ENCODE results near the gene GRB10.

GRB10 gene

GRCh38 chr7:50782375-50783208 lies at the start of gene GRB10:
TSS of gene GRB10 (minus strand) at chr7:50782896. CDS start at chr7:50732322, 50,574 bp downstream.
- DNase-seq (ENCODE audit: low read depth in 3 of 3), result no peak

- no peak for DNase-seq (ENCODE audit: low read depth in 3 of 3)
These were observed 46.1 kb upstream of the GRB10 start for GRCh38 chr7:50828801-50829200.

GRCh38 chr7:50828116-50828515 lies 45.4 kb upstream of the GRB10 start:
- no peak for DNase-seq (ENCODE audit: low read depth in 3 of 3)

GRCh38 chr7:50827281-50827680 lies 44.6 kb upstream of the GRB10 start:
- no peak for DNase-seq (ENCODE audit: low read depth in 3 of 3)

- peak; percentile 12 to 40 (median 30) for DNase-seq (ENCODE audit: low read depth in 3 of 3)
These were observed 43.9 kb upstream of the GRB10 start for GRCh38 chr7:50826371-50827172.

DNA sequence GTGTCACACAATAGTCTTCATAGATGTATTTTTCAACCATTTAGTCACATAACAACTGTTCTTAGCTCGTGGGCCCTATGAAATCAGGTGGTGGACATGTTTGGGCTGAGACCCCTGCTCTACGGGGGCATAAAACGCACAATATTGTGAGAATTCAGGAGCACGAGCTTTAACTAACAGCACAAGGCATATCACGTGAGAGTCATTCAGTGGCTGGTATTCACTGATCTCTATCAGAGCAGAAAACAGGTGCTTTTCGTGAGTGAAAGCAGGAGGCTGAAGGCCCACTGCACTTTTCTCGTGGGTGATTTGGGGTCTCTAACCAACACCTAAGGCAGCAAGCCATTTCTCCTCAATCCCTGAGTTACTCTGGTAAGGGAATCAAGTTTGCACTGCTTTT lies 42.8 kb upstream of the GRB10 start:
- no peak for DNase-seq (ENCODE audit: low read depth in 3 of 3)

- DNase-seq (ENCODE audit: low read depth in 3 of 3), result no peak
These were observed 42.2 kb upstream of the GRB10 start for GRCh38 chr7:50824882-50825281.

DNA sequence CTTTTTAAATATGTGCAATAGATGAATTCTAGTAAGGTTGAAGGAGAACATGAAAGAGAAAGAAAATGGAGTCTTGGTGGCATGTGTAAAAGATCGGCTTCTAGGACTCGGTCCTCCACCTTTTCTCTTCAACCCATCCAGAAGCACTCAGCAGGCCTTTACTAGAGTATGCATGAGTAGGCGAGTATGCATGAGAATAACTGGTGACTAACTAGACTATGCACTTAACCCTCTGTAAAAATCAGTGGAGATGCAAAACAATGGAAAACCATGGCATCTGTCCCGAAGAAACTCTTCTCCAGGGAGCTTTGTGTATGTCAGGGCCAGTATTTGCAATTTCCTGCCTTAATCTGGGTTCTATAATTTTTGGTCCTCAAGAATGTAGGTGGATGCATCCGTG lies 40.0 kb upstream of the GRB10 start:
- no peak for DNase-seq (ENCODE audit: low read depth in 3 of 3)

GRCh38 chr7:50822110-50822509 lies 39.4 kb upstream of the GRB10 start:
- no peak for DNase-seq (ENCODE audit: low read depth in 3 of 3)

GRCh38 chr7:50821457-50822008 lies 38.8 kb upstream of the GRB10 start:
- no peak for DNase-seq (ENCODE audit: low read depth in 3 of 3)

DNA sequence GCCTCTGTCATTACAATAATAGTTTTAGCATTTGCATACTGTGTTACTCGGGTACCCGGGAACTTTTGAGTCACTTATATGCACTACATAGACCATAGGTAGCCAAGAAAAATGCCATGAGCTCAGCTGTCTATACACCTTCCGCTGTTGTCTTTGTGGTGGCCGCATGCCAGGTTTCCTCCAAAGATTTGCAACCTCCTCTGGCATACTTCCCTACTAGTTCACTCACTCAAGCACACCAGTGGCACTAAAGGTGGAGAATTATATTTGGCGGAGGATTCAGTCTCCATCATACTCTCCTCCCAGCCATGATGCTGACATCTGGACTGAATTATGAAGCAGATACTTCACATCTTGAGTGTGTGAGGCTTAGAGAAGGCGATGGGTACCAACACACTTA lies 35.6 kb upstream of the GRB10 start:
- DNase-seq (ENCODE audit: low read depth in 3 of 3), result no peak

DNA sequence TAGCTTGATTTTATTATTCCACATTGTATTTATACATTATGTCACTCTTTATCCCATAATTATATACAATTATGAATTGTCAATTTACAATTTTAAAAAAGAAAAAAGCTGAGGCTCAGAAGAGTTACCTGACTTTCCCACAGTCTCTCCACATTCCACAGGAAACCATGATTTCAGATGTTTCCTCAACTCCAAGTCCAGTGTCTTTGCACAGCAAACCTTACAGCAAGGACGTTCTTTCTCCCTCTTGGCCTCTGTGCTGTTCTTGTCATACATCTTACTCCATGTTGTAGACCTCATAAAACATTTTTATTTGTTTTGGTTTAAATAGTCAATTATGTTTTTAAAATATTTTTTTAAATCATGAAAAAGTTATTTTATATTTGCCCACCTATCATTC lies 34.9 kb upstream of the GRB10 start:
- DNase-seq (ENCODE audit: low read depth in 3 of 3), result no peak

DNA sequence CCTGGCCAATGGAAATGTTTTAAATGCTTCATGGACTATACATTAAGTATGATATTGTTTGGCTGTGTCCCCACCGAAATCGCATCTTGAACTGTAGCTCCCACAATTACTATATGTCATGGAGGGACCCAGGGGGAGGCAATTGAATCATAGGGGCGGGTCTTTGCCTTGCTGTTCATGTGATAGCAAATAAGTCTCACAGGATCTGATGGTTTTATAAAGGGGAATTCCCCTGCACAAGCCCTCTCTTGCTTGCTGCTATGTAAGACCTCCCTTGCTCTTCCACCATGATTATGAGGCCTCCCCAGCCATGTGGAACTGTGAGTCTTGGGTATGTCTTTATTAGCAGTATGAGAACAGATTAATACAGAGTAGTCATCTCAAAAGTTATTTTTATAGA lies 32.4 kb upstream of the GRB10 start:
- no peak for DNase-seq (ENCODE audit: low read depth in 3 of 3)

DNA sequence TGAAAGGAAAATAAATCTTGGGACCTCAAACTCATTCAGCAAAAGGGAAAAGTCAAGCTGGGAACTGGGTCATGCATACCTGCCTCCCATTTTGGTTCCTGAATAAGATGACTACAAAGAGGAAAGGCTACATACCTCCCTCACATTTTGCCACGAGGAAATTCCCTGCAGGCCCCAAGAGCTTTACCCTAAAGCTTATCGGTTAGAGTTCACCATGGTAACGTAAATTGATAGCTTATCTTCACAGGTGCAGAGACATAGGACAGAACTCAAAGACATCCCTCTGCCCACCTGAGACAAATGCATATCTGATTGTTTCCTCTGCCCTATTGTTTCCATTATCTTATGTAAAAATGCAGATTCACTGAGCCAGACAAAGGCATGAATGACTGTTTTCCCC lies 31.5 kb upstream of the GRB10 start:
- no peak for DNase-seq (ENCODE audit: low read depth in 3 of 3)

DNA sequence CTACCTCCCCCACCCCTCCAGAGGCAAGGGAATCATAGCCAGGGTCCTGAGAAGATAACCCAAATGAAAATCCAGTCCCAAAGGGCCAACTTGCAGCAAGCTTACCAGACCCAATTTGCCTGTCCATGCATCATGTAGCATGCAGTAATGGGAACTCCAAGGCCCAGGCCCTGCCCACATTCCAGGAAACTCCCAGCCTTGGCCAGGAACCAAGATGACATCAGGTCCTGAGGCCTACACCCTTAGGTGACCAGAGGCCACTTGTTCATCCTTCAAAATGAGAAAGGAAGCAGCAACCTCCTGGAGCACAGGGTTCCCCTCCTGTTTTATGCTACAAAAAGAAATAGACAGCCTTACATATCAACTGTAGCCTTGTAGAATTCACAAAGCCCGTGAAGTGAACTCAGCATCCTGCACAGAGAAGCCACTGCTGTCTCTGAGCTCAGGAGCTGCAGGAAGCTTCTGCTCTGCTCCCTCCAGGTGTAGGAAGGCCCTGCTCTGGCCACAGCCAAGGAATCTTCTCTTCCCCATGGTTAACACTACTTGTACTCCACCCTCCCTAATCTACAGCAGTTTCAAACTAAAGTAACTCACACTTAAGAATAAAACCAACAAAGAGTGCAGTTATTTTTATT lies 30.3 kb upstream of the GRB10 start:
- no peak for DNase-seq (ENCODE audit: low read depth in 3 of 3)

DNA sequence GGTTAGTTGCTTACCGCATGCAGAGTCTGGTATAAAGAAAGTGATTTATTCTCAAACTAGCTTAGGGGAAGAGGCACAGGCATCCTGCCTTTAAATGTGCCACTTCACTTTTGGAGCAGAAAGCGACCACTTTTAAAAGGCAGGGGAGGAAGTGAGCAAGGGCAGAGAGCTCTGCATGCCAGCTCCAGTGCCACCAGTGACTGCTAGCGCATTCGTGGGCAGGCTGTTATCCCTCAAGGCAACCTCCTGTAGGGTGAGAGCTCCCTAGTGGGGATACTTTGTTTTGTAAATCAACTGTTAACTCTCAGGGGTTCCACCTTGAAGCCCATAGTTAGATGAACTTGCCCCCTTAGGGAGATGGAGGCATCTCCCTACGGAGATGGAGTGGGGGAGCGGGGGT lies 29.4 kb upstream of the GRB10 start:
- DNase-seq (ENCODE audit: low read depth in 3 of 3), result no peak

DNA sequence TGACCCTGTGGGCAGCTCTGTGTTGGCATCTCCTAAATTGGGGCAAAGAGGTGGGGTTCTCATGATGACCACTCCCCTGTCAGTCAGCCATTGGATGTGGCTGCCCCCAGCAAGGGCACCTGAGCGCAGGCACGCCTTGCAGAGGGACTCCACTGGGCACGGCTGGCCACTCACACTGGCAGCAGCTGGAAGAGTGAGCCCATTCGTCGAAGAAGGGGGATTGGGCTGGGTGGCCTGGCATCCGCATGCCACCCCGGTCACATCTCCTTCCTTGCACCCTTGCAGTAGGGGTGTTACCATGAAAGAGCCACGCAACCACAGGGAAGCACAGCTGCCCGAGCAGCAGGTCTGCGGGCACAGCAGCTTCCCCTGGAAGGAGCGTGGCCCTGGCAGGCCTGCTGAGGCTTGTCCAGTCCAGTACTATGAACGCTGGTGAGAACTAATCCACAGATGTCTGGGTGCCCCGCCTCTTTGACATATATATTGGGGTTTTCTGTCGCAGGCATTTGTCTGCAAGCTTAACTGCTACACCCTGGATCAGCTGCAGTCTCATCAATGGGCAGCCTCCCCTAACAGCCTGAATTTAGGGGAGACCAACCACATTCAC lies 25.7 kb upstream of the GRB10 start:
- no peak for DNase-seq (ENCODE audit: low read depth in 3 of 3)

GRCh38 chr7:50807026-50807730 lies 24.5 kb upstream of the GRB10 start:
- no peak for DNase-seq (ENCODE audit: low read depth in 3 of 3)

DNA sequence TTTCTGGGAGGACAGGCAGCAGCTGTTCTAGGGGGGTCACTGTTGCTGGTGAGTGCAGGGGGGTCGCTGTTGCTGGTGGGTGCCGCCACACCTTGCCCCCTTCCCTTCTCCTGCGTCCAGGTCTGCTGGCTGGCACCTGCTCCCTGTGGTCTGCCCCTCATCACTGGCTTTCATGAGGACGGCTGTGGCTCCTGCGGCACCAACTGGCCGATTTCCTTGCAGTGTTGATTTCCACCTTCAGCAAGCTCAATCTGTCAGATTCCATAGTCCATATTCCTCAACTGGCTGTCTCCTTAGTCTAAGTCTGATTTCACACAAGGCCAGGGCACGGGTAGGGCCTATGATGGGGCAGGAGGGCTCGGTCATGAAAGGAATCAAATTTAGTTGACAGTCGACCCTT lies 23.4 kb upstream of the GRB10 start:
- DNase-seq (ENCODE audit: low read depth in 3 of 3), result no peak

GRCh38 chr7:50805447-50806125 lies 22.9 kb upstream of the GRB10 start:
- DNase-seq (ENCODE audit: low read depth in 3 of 3), result no peak

Measured in stimulated activated CD4-positive, alpha-beta T cell treated with anti-CD3 and anti-CD28 coated beads, TNF-alpha, amount 100 ng/mL, for 48 hours (primary cell).